Endometrium (tissue), 2 donors: Measurements from ENCODE around the gene PPM1A.
"Not testable (repeated sequence)": the region's sequence is repeated elsewhere in the genome, so short reads cannot be mapped to it uniquely, and the experiment has no call there.

Experiments
- FAIRE-seq: peaks from 2 replicates; lab custom pipeline; 2012; peaks lifted over from hg19 to GRCh38; lab: Jason Lieb, UNC
- donor health status: control.
- donor health status: control.

Gene PPM1A

DNA sequence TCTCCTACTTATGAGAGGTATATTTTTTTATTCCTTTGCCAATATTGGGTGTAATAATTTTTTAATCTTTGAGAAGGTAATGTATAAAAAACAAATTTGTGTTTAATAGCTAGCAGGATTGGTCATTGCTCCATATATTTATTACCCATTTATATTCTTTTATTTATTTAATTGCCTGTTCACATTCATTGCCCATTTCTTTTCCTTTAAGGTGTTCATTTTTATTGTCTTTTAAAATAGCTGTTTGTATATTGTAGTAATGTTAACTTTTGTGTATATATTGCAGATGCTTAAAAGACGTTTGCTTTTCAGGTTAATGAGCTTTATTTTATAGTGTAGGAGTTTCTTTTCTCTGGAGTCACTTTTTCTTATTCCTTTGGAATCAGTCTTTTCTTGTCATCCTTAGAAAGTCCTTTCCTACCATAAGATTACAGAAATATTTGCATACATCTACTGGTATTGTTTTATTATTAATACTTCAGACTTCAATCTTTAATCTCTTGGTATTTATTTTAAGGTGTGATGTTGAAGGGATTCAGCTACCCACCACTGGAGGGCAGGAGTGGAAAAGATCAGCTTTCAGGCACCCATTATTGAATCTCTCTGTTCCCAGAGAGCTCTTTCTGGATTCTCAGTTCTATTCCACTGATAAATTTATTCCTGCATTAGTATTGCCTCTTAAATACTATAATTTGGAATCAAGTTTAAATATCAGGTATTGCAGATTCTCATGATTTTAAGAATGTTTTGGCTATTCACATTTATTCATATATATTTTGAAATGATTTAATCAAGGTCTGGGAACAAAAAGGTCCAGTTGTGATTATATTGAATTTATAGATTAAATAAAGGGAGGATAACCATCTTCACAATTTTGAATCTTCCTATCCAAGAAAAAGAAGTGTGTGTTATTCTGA is 17.3 kb downstream of the PPM1A start:
- no peak for FAIRE-seq

- no peak for FAIRE-seq
Observed at GRCh38 chr14:60272177-60272576, 23.2 kb downstream of the PPM1A start.

- no peak for FAIRE-seq
Observed at GRCh38 chr14:60273956-60274355, 24.9 kb downstream of the PPM1A start.

- FAIRE-seq: no peak
Observed at GRCh38 chr14:60274448-60274847, 25.4 kb downstream of the PPM1A start.

- FAIRE-seq: no peak
Observed at GRCh38 chr14:60275932-60276331, 26.9 kb downstream of the PPM1A start.

GRCh38 chr14:60276347-60276746 is 27.3 kb downstream of the PPM1A start:
- no peak for FAIRE-seq

- no peak for FAIRE-seq
Observed at GRCh38 chr14:60277605-60278190, 28.7 kb downstream of the PPM1A start.

DNA sequence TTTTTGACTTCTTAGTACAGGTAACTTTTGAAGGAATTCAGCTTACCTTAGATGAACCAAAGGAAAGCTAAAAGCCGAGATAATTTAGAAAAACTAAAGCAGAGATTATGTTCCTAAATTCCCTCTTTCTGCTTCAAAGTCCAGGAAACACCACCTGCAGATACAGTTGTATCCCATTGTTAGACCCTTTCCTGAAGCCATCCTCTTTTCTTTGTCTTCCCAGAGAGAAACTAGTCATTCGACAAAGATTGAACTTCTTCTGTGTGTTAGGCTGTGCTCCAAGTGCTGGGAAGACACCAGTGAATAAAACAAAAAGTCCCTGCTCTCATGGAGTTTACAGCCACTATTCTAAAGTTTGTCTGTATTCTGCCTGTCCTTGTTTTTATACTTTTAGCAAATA is 29.3 kb downstream of the PPM1A start:
- no peak for FAIRE-seq

- FAIRE-seq: no peak
Observed at GRCh38 chr14:60287452-60287851, 38.4 kb downstream of the PPM1A start.

DNA sequence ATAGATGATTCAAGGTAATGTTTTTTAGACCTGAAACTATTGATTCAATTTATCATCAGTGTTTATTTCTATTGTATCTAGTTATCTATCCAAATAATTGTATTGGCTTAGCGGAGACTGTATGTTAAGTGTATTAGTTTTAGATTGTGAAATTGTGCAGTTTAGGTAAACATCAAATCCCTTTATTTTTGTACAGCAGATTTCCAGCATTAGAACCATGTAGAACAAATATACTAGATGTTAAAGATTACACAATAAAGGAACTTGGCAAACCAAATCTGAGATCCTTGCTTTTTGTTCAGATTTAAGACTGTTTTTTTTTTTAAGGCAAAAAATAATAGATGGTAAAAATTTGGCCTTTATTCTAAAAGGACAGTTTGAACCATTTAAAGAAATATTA is 39.3 kb downstream of the PPM1A start:
- no peak for FAIRE-seq

DNA sequence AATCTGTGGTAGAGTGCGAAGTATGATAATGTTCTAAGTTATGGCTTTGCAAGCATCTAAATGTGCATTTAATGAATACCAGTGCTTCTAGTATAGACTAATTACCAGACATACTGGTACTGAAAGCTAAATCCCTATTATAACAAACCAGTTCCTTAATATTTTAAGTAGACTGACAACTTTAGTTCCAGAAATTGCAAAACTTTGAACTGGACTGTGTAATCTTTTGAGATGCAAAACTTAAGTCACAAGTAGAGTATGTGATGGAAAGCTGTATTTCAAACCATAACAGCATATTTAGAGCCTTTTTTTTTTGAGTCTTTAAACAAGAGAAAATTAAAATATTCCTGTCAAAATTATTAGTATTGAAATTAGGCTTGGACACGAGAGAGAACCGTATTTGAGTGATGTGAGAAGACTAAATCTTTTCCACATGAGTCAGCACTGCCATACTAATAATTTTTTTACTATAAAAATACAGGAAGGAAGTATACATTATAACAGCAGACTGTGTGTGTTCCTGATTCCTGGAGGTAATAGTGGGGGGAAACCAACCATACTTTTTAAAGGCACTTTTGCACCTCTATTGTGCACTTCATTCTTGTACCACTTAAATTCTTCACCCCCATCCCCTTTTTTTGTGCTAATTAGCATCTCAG is 45.5 kb downstream of the PPM1A start:
- FAIRE-seq: no peak

DNA sequence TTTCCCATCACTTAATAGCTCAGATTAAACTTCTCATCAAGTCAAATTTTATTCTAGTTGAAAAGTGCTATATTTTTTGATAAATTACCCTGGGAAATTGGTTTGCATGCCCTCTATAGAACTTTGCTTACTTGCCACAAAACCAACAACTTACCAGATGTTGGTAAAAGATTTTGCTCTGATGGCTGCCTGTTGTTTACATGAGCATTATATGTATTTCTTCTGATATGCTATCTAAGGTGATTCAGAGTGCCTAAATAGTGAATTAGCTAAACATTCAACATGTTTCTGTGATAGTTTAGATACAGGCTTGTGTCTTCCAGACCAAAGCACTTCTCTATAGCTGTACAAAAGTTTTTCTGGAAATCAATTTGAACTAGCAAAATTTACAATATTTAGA is 51.0 kb downstream of the PPM1A start:
- no peak for FAIRE-seq

GRCh38 chr14:60301685-60302084 is 52.7 kb downstream of the PPM1A start:
- no peak for FAIRE-seq

- no peak for FAIRE-seq
Observed at GRCh38 chr14:60302663-60303062, 53.6 kb downstream of the PPM1A start.

DNA sequence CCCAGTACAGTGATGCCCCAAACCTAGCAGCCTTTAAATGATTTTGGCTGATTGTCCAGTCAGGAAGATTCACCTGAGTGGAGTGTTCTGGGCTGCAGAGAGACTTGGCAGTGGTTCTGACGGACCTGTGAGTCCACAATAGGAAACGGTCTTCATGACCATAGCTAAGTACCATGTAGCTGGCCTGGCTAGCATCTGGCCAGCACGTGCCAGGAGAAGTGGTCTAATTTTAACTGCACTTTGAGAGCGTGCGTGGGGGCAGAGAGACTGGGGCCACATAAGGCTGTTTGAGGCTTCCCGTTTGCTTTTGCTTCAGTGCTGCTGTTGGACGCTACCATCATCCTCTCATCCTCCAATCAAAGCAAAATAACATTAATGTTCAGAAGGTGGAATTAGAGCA is 54.7 kb downstream of the PPM1A start:
- FAIRE-seq: no peak

GRCh38 chr14:60304509-60304908 is 55.5 kb downstream of the PPM1A start:
- no peak for FAIRE-seq

DNA sequence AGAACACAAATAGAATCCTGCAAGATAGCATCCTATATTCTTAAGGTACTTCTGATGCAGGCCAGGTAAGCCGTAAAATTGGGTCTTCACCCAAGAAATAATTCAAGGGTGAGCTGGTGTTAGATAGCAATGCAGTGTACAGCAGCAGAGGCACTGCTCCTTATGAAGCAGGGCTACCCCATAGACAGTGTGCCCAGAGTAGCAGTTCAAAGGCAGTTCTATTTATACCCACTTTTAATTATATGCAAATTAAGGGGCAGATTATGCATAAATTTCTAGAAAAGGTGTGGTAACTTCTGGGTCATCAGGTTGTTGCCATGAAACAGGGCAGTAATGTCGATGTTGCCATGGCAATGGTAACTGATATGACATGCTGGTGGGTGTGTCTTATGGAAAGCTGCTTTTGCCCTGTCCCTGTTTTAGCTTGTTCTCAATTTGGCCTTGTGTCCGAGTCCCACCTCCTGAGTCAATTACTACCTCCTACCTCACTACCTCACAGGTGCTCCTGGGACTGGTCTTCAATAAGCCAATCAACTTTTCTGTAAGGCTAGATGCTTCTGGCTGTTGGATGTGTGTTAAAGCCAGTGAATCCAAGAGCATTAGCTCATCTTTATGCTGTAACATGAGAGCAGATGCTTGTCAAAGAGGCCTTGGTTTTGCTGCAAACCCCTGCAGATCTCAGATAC is 61.0 kb downstream of the PPM1A start:
- no peak for FAIRE-seq

DNA sequence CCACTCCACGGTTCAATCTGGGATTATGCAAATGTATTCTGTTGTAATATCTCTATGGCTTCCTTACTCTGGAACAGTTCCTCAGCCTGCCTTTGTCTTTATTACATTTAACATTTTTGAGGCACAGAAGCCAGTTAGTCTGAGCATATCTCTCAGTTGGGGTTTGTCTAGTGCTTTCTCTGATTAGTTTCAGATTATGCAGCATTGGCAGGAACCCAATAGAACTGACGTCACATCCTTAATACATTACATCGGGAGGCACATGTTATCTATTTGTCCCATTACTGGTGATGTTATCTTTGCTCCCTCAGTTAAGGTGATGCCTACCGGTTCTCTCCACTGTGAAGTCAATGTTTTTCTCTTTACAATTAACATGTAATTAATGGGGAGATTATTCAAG is 62.4 kb downstream of the PPM1A start:
- no peak for FAIRE-seq

GRCh38 chr14:60313093-60313492 is 64.1 kb downstream of the PPM1A start:
- no peak for FAIRE-seq

DNA sequence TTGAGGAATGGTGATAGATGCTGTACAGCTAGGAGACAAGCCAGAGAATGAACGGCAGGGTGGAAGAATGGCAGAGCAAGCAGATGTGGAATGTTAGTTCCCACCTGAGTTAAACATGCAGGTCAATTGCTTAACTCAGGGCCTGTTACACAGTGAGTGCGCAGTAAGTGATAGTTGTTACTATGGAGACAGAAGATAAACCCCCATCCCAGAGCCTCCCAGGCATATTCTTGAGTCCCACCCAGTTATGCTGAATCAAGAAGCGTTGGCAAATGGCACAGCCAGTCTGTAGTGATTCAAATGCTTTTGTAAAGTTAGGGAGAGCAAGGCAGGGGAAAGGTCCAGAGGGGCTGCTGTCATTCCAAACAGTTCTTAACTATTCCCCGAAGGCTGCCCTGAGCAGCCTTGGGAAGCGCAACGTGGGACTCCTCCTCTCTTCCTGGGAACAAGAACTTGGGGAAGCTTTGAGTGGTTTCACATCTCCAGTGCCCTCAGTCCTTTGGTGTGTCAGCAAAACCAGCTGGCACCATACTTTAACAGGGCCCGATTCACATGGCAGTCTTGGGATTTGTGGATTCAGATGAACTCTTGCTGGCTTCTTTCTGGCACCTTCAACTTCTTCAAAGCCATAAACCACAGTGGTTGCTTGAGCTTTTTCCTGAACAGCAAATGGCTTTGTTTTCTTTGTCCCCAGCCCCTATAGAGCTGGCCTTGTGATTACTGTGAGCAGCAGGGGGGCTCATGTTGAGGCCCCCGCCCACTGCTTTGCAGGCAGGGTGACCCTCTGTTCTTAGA is 66.4 kb downstream of the PPM1A start:
- no peak for FAIRE-seq

DNA sequence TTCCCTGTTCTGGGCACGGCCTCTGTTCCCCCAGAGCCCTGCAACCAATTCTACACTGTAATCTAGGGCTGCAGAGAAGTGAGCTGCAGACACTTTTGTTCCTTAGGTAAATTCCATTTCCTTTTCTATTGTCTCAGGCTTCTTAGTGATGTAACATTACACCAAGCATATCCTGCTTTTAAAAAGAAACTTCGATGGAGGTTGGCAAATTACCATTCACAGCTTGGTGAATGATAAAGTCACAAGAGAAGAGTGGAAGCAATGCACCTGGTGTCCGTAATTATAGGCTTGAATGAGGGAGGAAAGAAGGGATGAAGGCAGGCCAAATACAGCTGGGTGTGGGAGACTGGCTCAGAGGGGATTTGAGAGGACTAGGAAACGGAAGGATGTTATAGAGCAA is 68.6 kb downstream of the PPM1A start:
- FAIRE-seq: no peak

GRCh38 chr14:60320860-60321259 is 71.8 kb downstream of the PPM1A start:
- not testable (repeated sequence) for FAIRE-seq
